RWPE1 (cell line): ENCODE results near the gene NRIP1.

Experiments used
- CTCF ChIA-PET: fragments of 350-600 bp; sonication (Branson Sonifier 250); formaldehyde crosslinking; extraction: SDS; loops from one replicate; lab custom pipeline; 2021; lab: Yijun Ruan, JAX
- POLR2A ChIA-PET: fragments of 400-600 bp; formaldehyde crosslinking; extraction: SDS; loops from one replicate; lab custom pipeline; 2020; ENCODE audit warnings: antibody characterized with exemption; ENCODE audit not compliant: low non-redundant PET; lab: Yijun Ruan, JAX
- DNase-seq: peaks from one replicate; pipeline ENCODE4 v3.0.0; 2012; ENCODE audit warnings: low spot score
- H3K27ac ChIP-seq: fragments of 450-650 bp; 2 replicates; pipeline ENCODE4 v1.5.1; 2017
- TF ChIP-seq, protein P1 (sequence below): fragments of 450-650 bp; conservative IDR thresholded peaks from 2 replicates; pipeline ENCODE4 v1.5.1; 2017; ENCODE audit warnings: low read depth, mild to moderate bottlenecking

Gene NRIP1

DNA sequence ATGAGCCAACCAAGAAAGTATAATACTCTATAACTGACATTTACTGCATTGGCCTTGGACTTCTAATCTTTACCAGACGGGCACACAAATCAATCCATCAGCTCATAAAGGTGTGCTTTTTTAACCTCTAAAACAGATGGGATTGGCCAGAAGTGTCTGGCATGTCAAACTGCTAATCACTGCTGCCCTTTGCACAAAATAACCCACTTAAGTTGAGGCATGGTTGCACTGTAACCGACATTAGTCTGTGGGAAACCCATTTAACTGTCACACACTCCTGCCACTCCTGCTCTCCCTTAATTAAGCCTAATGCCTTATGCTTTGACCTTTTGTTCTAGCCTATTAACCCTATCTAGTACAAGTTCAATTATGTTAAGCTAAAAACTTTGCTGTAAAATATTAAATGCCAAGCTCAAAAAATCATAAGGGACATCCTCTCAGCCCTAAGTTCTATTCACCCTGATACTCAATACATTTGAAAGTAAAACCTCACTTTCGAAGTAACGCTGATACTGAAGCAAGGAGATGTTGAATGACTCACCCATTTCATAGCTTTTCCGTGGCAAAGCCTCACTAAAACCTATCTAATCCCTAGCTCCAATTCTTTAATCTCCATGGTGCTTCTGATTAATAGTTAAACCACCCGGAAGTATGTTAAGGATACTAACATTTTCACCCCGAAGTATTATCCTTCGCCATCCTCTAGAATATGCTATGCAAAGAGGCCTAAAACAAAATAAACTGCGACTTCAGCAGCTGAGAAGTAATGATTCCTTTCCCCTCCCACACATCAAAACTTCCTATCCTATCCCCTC, 12.9 kb downstream of the NRIP1 start:
- ChIA-PET POLR2A (no interaction called here), CTCF (no interaction called here)
- no peak overlapping the region for H3K27ac ChIP-seq
- TF ChIP-seq, protein P1, sequence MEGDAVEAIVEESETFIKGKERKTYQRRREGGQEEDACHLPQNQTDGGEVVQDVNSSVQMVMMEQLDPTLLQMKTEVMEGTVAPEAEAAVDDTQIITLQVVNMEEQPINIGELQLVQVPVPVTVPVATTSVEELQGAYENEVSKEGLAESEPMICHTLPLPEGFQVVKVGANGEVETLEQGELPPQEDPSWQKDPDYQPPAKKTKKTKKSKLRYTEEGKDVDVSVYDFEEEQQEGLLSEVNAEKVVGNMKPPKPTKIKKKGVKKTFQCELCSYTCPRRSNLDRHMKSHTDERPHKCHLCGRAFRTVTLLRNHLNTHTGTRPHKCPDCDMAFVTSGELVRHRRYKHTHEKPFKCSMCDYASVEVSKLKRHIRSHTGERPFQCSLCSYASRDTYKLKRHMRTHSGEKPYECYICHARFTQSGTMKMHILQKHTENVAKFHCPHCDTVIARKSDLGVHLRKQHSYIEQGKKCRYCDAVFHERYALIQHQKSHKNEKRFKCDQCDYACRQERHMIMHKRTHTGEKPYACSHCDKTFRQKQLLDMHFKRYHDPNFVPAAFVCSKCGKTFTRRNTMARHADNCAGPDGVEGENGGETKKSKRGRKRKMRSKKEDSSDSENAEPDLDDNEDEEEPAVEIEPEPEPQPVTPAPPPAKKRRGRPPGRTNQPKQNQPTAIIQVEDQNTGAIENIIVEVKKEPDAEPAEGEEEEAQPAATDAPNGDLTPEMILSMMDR: no peak
- peak; percentile 10 for DNase-seq

GRCh38 chr21:15050568-15051377, 14.0 kb downstream of the NRIP1 start:
- H3K27ac ChIP-seq: no peak overlapping the region
- DNase-seq: no peak
- TF ChIP-seq, protein P1: no peak
- ChIA-PET CTCF (no interaction called here), POLR2A (no interaction called here)

GRCh38 chr21:15045017-15045416, 19.8 kb downstream of the NRIP1 start:
- TF ChIP-seq, protein P1: no peak
- ChIA-PET CTCF (no interaction called here), POLR2A (no interaction called here)
- DNase-seq: no peak
- no peak overlapping the region for H3K27ac ChIP-seq

DNA sequence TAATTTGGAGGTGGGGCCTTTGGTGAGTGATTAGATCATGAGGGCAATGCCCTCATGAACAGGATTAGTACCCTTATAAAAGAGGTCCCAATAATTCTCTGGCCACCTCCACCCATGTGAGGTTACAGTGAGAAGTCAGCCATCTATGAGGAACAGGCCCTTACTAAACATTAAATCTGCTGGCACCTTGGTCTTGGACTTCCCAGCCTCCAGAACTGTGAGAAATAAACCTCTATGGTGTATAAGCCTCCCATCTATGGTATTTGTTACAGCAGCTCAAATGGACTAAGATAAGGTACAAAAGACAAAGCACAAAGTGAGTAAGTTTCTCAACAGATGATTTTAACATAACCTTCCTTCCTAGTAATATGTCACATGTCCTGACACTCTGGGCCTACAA, 22.3 kb downstream of the NRIP1 start:
- no peak for DNase-seq
- CTCF ChIA-PET: interaction anchor here (0.6 kb wide), 1 partner anchor 23 kb away, joined by 3 read pairs; no protein-coding TSS in a partner anchor
- H3K27ac ChIP-seq: no peak overlapping the region
- POLR2A ChIA-PET: no interaction called here
- TF ChIP-seq, protein P1: no peak

DNA sequence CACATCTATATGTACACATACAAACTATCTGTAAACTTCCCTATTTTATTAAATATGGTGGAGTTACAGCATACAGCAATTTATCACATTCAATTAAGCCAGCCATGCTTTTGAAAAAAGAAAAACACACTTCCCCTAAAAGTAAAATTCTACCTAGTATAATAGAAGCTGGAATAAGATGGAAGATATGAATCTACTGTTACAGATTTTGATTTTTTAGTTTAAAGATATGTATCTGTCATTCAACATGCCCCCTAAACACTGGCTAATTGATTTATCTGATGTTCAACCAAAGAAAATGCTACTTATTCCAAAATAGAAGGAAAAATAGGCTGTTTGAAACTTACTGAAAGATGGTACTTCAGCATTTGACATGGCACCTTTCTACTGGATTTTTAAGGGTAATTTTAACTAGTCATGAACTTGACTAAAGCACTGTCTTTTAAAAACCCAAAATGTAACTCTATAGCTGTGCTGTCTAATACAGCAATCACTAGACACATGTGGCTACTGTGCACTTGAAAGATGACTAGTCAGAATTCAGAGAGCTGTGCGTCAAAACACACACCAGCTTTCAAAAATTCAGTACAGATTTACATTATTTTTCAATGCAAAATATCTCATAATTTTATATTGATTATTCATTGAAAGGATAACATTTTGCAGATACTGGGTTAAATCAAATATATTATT, 25.0 kb downstream of the NRIP1 start:
- ChIA-PET CTCF (no interaction called here), POLR2A (no interaction called here)
- H3K27ac ChIP-seq: no peak overlapping the region
- no peak for DNase-seq
- TF ChIP-seq, protein P1: no peak

DNA sequence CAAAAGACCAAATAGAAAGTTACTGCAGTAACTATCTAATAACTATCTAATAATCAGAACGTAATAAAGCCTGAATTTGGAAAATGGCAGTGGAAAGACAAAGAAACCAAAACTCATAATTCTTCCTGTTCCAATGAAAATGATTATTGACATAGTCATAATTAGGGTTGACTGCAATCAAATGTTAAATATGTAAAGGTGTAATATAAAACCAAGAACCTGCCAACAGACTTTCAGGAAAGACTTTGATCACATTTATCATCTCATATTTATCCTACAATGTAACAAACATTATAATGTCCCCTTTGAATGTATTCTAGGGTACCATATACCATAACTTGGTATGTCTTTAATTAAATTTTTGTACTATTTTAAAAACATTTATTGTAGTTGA, 26.9 kb downstream of the NRIP1 start:
- TF ChIP-seq, protein P1: no peak
- no peak overlapping the region for H3K27ac ChIP-seq
- no peak for DNase-seq
- CTCF ChIA-PET: no interaction called here
- POLR2A ChIA-PET: no interaction called here
